HepG2 (cell line): ENCODE data around the gene WWP2. TPM values are rescaled to one million over a fixed set of nuclear protein-coding genes. Genes with fewer than 3 reads are reported as not detected.
A peak's percentile ranks its signal among the peaks of the same experiment; 100 is the strongest.

Source experiments
- ATAC-seq: fragments of 200-7000 bp; cut with Tn5 transposase; 3 replicates; pipeline ENCODE4 v1.9.1; 2020; ENCODE audit warnings: mild to moderate bottlenecking, moderate library complexity
- BruUV-seq: library from RNA; stranded (reverse); fragments of 400-500 nt; replicated peaks from 2 replicates; lab custom pipeline; 2021; lab: Mats Ljungman, UMichigan
- CTCF ChIA-PET: fragments of 300-600 bp; formaldehyde crosslinking; extraction: SDS; loops from one replicate; lab custom pipeline; 2021; ENCODE audit warnings: low total read pairs, inconsistent platforms, low intra/inter-chr PET ratio; lab: Yijun Ruan, JAX
- POLR2A ChIA-PET: fragments of 350-600 bp; sonication (Branson Sonifier 250); formaldehyde crosslinking; loops from one replicate; lab custom pipeline; 2020; ENCODE audit warnings: antibody characterized with exemption, inconsistent platforms; lab: Yijun Ruan, JAX
- DNase-seq: peaks from one replicate; pipeline ENCODE4 v3.0.0-alpha.2; 2015; ENCODE audit warnings: low spot score
- FAIRE-seq: peaks from 3 replicates; lab custom pipeline; 2011; peaks lifted over from hg19 to GRCh38; lab: Jason Lieb, UNC
- H2AFZ ChIP-seq: one replicate; pipeline ENCODE4 v1.6.1; 2011; ENCODE audit warnings: low read length, inconsistent platforms
- H3K27ac ChIP-seq: fragments of 300-600 bp; 3 replicates; pipeline ENCODE4 v1.8.0; 2011; ENCODE audit warnings: mixed run types, mild to moderate bottlenecking, mixed read lengths, low read length, inconsistent platforms; ENCODE audit not compliant: insufficient read depth; ENCODE audit errors: extremely low read length
- H3K27me3 ChIP-seq, 2 experiments: fragments of 200-600 bp in 1 of 2; 2 replicates in 1 of 2; 3 replicates in 1 of 2; pipeline versions ENCODE4 v1.6.0 to v1.8.0; 2011; ENCODE audit warnings: low read length in 2 of 2, mild to moderate bottlenecking in 2 of 2, moderate library complexity in 2 of 2, inconsistent platforms in 1 of 2; ENCODE audit not compliant: insufficient read depth in 2 of 2, control insufficient read depth in 1 of 2
- H3K36me3 ChIP-seq, 2 experiments: fragments of 200-600 bp in 1 of 2; replicated peaks in 1 of 2; 2 replicates in 1 of 2; 3 replicates in 1 of 2; pipeline versions ENCODE4 v1.5.1 to v1.8.0; 2011; ENCODE audit warnings: low read length in 2 of 2, inconsistent platforms in 1 of 2; ENCODE audit not compliant: insufficient read depth in 2 of 2, control insufficient read depth in 1 of 2
- H3K4me1 ChIP-seq: 2 replicates; pipeline ENCODE4 v1.5.1; 2012; ENCODE audit warnings: low read length, inconsistent platforms; ENCODE audit not compliant: insufficient read depth
- H3K4me2 ChIP-seq: 2 replicates; pipeline ENCODE4 v1.6.0; 2011; ENCODE audit warnings: low read depth, low read length, inconsistent platforms
- H3K4me3 ChIP-seq, 3 experiments: fragments of 200-600 bp in 1 of 3; sonication (generic), shearing (Covaris generic) in 1 of 3; replicated peaks in 1 of 3; 2 replicates each; pipeline ENCODE4 v1.5.1; 2011 to 2016; ENCODE audit warnings: low read length in 3 of 3, inconsistent platforms in 2 of 3, low read depth in 2 of 3, mild to moderate bottlenecking in 2 of 3, control low read depth in 1 of 3, mixed read lengths in 1 of 3; ENCODE audit not compliant: insufficient read depth in 1 of 3
- H3K79me2 ChIP-seq: one replicate; pipeline ENCODE4 v1.6.1; 2011; ENCODE audit warnings: low read length, inconsistent platforms; ENCODE audit not compliant: insufficient read depth
- H3K9ac ChIP-seq: 2 replicates; pipeline ENCODE4 v1.6.0; 2011; ENCODE audit warnings: mild to moderate bottlenecking, low read depth, low read length, inconsistent platforms; ENCODE audit not compliant: insufficient read depth
- H3K9me3 ChIP-seq: 2 replicates; pipeline ENCODE4 v1.5.1; 2012; ENCODE audit warnings: mild to moderate bottlenecking, low read length
- H4K20me1 ChIP-seq: 2 replicates; pipeline ENCODE4 v1.6.0; 2011; ENCODE audit warnings: inconsistent platforms, mild to moderate bottlenecking, low read length, moderate library complexity; ENCODE audit not compliant: insufficient read depth
- ADNP ChIP-seq: sonication (generic); formaldehyde crosslinking; IDR thresholded peaks from 2 replicates; pipeline ENCODE4 v1.4.0; 2020; ENCODE audit warnings: missing genetic modification reagents
- CENPX ChIP-seq: sonication (generic); formaldehyde crosslinking; IDR thresholded peaks from 2 replicates; pipeline ENCODE4 v1.9.0; 2021; ENCODE audit warnings: mild to moderate bottlenecking, missing genetic modification reagents, moderate library complexity
- GTF2F1 ChIP-seq: fragments of 150-350 bp; IDR thresholded peaks from 2 replicates; pipeline ENCODE4 v1.6.1; 2014; ENCODE audit warnings: low read length
- ISL2 ChIP-seq: sonication (generic); formaldehyde crosslinking; IDR thresholded peaks from 2 replicates; pipeline ENCODE4 v1.5.0; 2020; ENCODE audit warnings: missing genetic modification reagents
- MXD4 ChIP-seq: IDR thresholded peaks from 2 replicates; pipeline ENCODE4 v1.6.1; 2016; ENCODE audit warnings: mild to moderate bottlenecking, missing biosample characterization, missing genetic modification reagents
- NFYB ChIP-seq: sonication (generic); formaldehyde crosslinking; IDR thresholded peaks from 2 replicates; pipeline ENCODE4 v1.4.0; 2020; ENCODE audit warnings: missing genetic modification reagents
- PAX8 ChIP-seq: sonication (generic); formaldehyde crosslinking; IDR thresholded peaks from 2 replicates; pipeline ENCODE4 v1.8.0; 2022; ENCODE audit warnings: mild to moderate bottlenecking, missing genetic modification reagents, borderline replicate concordance
- TCF7L2 ChIP-seq: IDR thresholded peaks from 2 replicates; pipeline ENCODE4 v1.6.1; 2011; ENCODE audit warnings: mild to moderate bottlenecking, low read depth, low read length, moderate library complexity
- ZNF124 ChIP-seq: sonication (generic); formaldehyde crosslinking; IDR thresholded peaks from 2 replicates; pipeline ENCODE4 v1.4.0; 2020; ENCODE audit warnings: missing genetic modification reagents
- ZNF7 ChIP-seq: IDR thresholded peaks from 2 replicates; pipeline ENCODE4 v1.6.1; 2016; ENCODE audit warnings: missing biosample characterization, missing genetic modification reagents
- WGBS: methylation state at CpG from one replicate; pipeline ENCODE4 v1.1.6; 2017; ENCODE audit warnings: low lambda C conversion rate; 5-methylcytosine and 5-hydroxymethylcytosine counted together
- in situ Hi-C: cut with HindIII; loops from 2 replicates; pipeline ENCODE4 v1.10.0; 2017; ENCODE audit warnings: low pct_unique_long_range_greater_than_20kb; ENCODE audit not compliant: extremely low pct_ligation_motif_present
- intact Hi-C: fragments of 100-400 bp; cut with micrococcal nuclease; formaldehyde crosslinking; loops from one replicate; pipeline ENCODE4 v1.10.0; 2022; ENCODE audit not compliant: unreplicated experiment
- polyA plus RNA-seq, 8 experiments: library from polyadenylated mRNA; depleted of rRNA in 3 of 8; stranded (reverse) in 7 of 8; unstranded in 1 of 8; fragments of >200 nt; fragmentation: Illumina TruSeq in 4 of 8; extraction: Trizol in 4 of 8; gene quantifications; 2 replicates each; pipeline versions ENCODE4 v1.2.1 to v1.2.3, GENCODE V29; 2011 to 2016; ENCODE audit warnings: low read depth in 4 of 8, missing spikeins in 1 of 8, mixed read lengths in 1 of 8; ENCODE audit not compliant: insufficient read depth in 1 of 8
- total RNA-seq, 5 experiments: library from RNA; depleted of rRNA; stranded (reverse); fragments of >200 nt; fragmentation: Illumina TruSeq; extraction: Trizol; gene quantifications; 2 replicates each; pipeline ENCODE4 v1.2.3, GENCODE V29; 2016; ENCODE audit warnings: low read depth in 1 of 5
- TF ChIP-seq, protein P1 (sequence below): sonication (generic); formaldehyde crosslinking; IDR thresholded peaks from 2 replicates; pipeline ENCODE4 v1.8.0; 2022; ENCODE audit warnings: low read depth, missing genetic modification reagents
- TF ChIP-seq, protein P2 (sequence below): sonication (generic); formaldehyde crosslinking; IDR thresholded peaks from 2 replicates; pipeline ENCODE4 v1.4.0; 2020; ENCODE audit warnings: mild to moderate bottlenecking, missing genetic modification reagents
- TF ChIP-seq, protein P3 (sequence below): sonication (generic); formaldehyde crosslinking; IDR thresholded peaks from 2 replicates; pipeline ENCODE4 v1.5.1; 2020; ENCODE audit warnings: missing genetic modification reagents, mild to moderate bottlenecking, borderline replicate concordance
- TF ChIP-seq, protein P4 (sequence below): sonication (generic); formaldehyde crosslinking; IDR thresholded peaks from 2 replicates; pipeline ENCODE4 v1.8.1; 2023; ENCODE audit warnings: mild to moderate bottlenecking, missing genetic modification reagents, borderline replicate concordance
- TF ChIP-seq, protein P5 (sequence below): sonication (generic); formaldehyde crosslinking; IDR thresholded peaks from 2 replicates; pipeline ENCODE4 v1.8.0; 2023; ENCODE audit warnings: mild to moderate bottlenecking, missing genetic modification reagents

The WWP2 gene
- total and polyA plus RNA-seq, 2 of the 13 experiments (the other 11 are each of a cell fraction or from before 2014, with no cell fraction given): 11.4 to 28.2 TPM

DNA sequence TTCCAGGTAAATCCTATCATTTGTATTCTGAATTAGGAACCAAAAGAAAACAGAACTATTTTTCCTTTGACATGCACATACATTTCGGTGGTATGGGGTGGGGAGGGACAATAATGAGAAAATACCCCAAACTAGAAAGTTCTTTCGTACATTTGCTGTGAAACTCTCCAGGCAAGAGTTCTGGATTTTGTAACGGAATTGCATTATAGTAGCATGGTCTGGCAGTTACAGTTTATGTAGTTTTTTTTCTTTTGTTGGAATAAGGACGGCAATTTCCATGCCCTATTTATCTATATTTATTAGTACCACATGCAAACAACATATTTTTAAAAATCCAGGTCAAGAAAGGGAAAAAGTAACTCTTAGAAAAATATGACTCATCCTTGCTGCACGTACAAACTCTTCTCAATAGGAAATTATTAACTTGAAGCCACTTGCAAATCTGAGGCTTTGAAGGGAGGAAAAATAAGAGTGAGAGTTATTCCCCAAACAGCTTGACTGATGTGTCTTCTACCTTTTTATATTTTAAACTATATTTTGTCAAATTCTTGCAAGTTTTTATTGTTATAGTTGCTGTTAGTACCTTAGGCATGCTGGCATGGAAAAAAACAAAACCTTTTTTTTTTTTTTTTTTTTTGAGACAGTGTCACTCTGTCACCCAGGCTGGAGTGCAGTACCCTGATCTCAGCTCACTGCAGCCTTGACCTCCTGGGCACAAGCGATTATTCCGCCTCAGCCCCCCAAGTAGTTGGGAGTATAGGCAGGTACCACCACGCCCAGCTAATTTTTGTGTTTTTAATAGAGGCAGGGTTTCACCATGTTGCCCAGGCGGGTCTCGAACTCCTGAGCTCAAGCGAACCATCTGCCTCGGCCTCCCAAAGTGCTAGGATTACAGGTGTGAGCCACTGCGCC is 69.3 kb downstream of the WWP2 start:
- no peaks in the 10 kb centered on the region for H3K79me2 ChIP-seq
- FAIRE-seq (no peak), DNase-seq (peak; percentile 72), ATAC-seq (peak; percentile 37)
- no peaks in the 10 kb centered on the region for H3K9me3 ChIP-seq
- peak overlapping the region; percentile 26 to 55 (median 52); a peak in 5 of 6 replicates for H3K4me3 ChIP-seq
- intact Hi-C loops (no loop called here), in situ Hi-C loops (no loop called here)
- no peak overlapping the region for H2AFZ ChIP-seq
- H3K27ac ChIP-seq: peak overlapping the region; percentile 90
- H3K4me1 ChIP-seq: peaks cover 80% of the 10 kb centered on the region
- ChIA-PET POLR2A (interaction anchor here (0.6 to 1.4 kb wide), 4 partner anchors 9 to 105 kb away, joined by 3 to 14 read pairs (median 5); partner anchors contain the start of gene NQO1), CTCF (no interaction called here)
- H4K20me1 ChIP-seq: no peaks in the 10 kb centered on the region
- peak overlapping the region; percentile 71 for H3K9ac ChIP-seq
- 34% methylated on average over 13 of the region's 13 CpGs for WGBS
- H3K27me3 ChIP-seq: no peaks in the 10 kb centered on the region
- H3K4me2 ChIP-seq: peak overlapping the region; percentile 87
- H3K36me3 ChIP-seq: peaks cover 0 to 2% of the 10 kb centered on the region in 2 experiments; a peak in 2 of 5 replicates
- BruUV-seq: no TSS peak
- TF ChIP-seq, protein P1, sequence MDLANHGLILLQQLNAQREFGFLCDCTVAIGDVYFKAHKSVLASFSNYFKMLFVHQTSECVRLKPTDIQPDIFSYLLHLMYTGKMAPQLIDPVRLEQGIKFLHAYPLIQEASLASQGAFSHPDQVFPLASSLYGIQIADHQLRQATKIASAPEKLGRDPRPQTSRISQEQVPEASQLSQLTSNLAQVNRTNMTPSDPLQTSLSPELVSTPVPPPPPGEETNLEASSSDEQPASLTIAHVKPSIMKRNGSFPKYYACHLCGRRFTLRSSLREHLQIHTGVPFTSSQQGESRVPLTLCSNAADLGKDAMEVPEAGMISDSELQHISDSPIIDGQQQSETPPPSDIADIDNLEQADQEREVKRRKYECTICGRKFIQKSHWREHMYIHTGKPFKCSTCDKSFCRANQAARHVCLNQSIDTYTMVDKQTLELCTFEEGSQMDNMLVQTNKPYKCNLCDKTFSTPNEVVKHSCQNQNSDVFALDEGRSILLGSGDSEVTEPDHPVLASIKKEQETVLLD: no peak
- TF ChIP-seq, protein P2, sequence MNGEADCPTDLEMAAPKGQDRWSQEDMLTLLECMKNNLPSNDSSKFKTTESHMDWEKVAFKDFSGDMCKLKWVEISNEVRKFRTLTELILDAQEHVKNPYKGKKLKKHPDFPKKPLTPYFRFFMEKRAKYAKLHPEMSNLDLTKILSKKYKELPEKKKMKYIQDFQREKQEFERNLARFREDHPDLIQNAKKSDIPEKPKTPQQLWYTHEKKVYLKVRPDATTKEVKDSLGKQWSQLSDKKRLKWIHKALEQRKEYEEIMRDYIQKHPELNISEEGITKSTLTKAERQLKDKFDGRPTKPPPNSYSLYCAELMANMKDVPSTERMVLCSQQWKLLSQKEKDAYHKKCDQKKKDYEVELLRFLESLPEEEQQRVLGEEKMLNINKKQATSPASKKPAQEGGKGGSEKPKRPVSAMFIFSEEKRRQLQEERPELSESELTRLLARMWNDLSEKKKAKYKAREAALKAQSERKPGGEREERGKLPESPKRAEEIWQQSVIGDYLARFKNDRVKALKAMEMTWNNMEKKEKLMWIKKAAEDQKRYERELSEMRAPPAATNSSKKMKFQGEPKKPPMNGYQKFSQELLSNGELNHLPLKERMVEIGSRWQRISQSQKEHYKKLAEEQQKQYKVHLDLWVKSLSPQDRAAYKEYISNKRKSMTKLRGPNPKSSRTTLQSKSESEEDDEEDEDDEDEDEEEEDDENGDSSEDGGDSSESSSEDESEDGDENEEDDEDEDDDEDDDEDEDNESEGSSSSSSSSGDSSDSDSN (CRISPR knock-in tag): no peak
- no peak for TF ChIP-seq ISL2 (CRISPR knock-in tag)
- no peak for TF ChIP-seq GTF2F1
- no peak for TF ChIP-seq ZNF7 (CRISPR knock-in tag)
- 0 out of 2 replicates have a peak, but pooled peaks have one; percentile 6 for TF ChIP-seq ZNF124 (CRISPR knock-in tag)
- TF ChIP-seq, protein P3, sequence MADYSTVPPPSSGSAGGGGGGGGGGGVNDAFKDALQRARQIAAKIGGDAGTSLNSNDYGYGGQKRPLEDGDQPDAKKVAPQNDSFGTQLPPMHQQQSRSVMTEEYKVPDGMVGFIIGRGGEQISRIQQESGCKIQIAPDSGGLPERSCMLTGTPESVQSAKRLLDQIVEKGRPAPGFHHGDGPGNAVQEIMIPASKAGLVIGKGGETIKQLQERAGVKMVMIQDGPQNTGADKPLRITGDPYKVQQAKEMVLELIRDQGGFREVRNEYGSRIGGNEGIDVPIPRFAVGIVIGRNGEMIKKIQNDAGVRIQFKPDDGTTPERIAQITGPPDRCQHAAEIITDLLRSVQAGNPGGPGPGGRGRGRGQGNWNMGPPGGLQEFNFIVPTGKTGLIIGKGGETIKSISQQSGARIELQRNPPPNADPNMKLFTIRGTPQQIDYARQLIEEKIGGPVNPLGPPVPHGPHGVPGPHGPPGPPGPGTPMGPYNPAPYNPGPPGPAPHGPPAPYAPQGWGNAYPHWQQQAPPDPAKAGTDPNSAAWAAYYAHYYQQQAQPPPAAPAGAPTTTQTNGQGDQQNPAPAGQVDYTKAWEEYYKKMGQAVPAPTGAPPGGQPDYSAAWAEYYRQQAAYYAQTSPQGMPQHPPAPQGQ (CRISPR knock-in tag): no peak
- TF ChIP-seq PAX8 (CRISPR knock-in tag): no peak
- no peak for TF ChIP-seq TCF7L2
- no peak for TF ChIP-seq NFYB (CRISPR knock-in tag)
- TF ChIP-seq MXD4 (CRISPR knock-in tag): no peak
- TF ChIP-seq, protein P4, sequence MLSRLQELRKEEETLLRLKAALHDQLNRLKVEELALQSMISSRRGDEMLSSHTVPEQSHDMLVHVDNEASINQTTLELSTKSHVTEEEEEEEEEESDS: no peak
- TF ChIP-seq, protein P5, sequence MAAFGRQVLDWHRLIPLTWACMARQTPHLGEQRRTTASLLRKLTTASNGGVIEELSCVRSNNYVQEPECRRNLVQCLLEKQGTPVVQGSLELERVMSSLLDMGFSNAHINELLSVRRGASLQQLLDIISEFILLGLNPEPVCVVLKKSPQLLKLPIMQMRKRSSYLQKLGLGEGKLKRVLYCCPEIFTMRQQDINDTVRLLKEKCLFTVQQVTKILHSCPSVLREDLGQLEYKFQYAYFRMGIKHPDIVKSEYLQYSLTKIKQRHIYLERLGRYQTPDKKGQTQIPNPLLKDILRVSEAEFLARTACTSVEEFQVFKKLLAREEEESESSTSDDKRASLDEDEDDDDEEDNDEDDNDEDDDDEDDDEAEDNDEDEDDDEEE: no peak
- peak; percentile 16; the same call in 1 of the 2 replicates for TF ChIP-seq ADNP (CRISPR knock-in tag)
- TF ChIP-seq CENPX (CRISPR knock-in tag): no peak
